GM23338 (cell line): ENCODE data around the gene EYA2. TPM values are rescaled to one million over a fixed set of nuclear protein-coding genes. Genes with fewer than 3 reads are reported as not detected.

Experiments
- ATAC-seq: fragments of 200-7000 bp; cut with Tn5 transposase; 3 replicates; pipeline ENCODE4 v1.9.1; 2020
- DNase-seq: peaks from one replicate; pipeline ENCODE4 v3.0.0-alpha.2; 2015; ENCODE audit warnings: low spot score
- H2AFZ ChIP-seq: fragments of 200-600 bp; sonication (generic); 2 replicates; pipeline ENCODE4 v1.8.0; 2016; ENCODE audit warnings: antibody characterized with exemption, mild to moderate bottlenecking, moderate library complexity
- H3F3A ChIP-seq: fragments of 200-600 bp; sonication (generic); replicated peaks from 2 replicates; pipeline ENCODE4 v1.8.0; 2017; ENCODE audit warnings: antibody characterized with exemption, mixed run types, low read depth
- H3K27ac ChIP-seq: fragments of 200-600 bp; sonication (generic); 2 replicates; pipeline ENCODE4 v1.6.1; 2016; ENCODE audit warnings: low read depth
- H3K27me3 ChIP-seq: fragments of 200-600 bp; sonication (generic); 2 replicates; pipeline ENCODE4 v1.8.0; 2016; ENCODE audit warnings: mild to moderate bottlenecking, mixed run types, moderate library complexity; ENCODE audit not compliant: insufficient read depth
- H3K36me3 ChIP-seq: fragments of 200-600 bp; sonication (generic); 2 replicates; pipeline ENCODE4 v1.8.0; 2016; ENCODE audit warnings: mild to moderate bottlenecking; ENCODE audit not compliant: insufficient read depth
- H3K4me1 ChIP-seq: fragments of 200-600 bp; sonication (generic); 2 replicates; pipeline ENCODE4 v1.8.0; 2016; ENCODE audit warnings: mild to moderate bottlenecking, moderate library complexity; ENCODE audit not compliant: insufficient read depth
- H3K4me2 ChIP-seq: fragments of 200-600 bp; sonication (generic); 2 replicates; pipeline ENCODE4 v1.7.1; 2017; ENCODE audit warnings: mixed run types
- H3K4me3 ChIP-seq: fragments of 200-600 bp; sonication (generic); 2 replicates; pipeline ENCODE4 v1.6.1; 2016; ENCODE audit warnings: mixed run types
- H3K79me2 ChIP-seq: fragments of 200-600 bp; sonication (generic); replicated peaks from 2 replicates; pipeline ENCODE4 v1.8.0; 2017; ENCODE audit warnings: mild to moderate bottlenecking; ENCODE audit not compliant: insufficient read depth
- H3K9me2 ChIP-seq: fragments of 200-600 bp; sonication (generic); 2 replicates; pipeline ENCODE4 v1.8.0; 2017; ENCODE audit not compliant: insufficient read depth
- H4K20me1 ChIP-seq: fragments of 200-600 bp; sonication (generic); replicated peaks from 2 replicates; pipeline ENCODE4 v1.8.0; 2017; ENCODE audit warnings: mild to moderate bottlenecking; ENCODE audit not compliant: insufficient read depth
- H3K27ac Mint-ChIP-seq: 2 replicates; pipeline ENCODE4 v1.8.0; 2020; ENCODE audit warnings: inconsistent platforms, mild to moderate bottlenecking, moderate library complexity, mixed read lengths
- H3K27me3 Mint-ChIP-seq: 3 replicates; pipeline ENCODE4 v1.8.0; 2022; ENCODE audit warnings: low read depth, mild to moderate bottlenecking, moderate library complexity, mixed read lengths, inconsistent platforms; ENCODE audit not compliant: insufficient read depth, poor library complexity
- H3K36me3 Mint-ChIP-seq: 3 replicates; pipeline ENCODE4 v1.8.0; 2021; ENCODE audit warnings: low read depth, mild to moderate bottlenecking, inconsistent platforms, moderate library complexity, mixed read lengths
- H3K4me1 Mint-ChIP-seq: 3 replicates; pipeline ENCODE4 v1.8.0; 2020; ENCODE audit warnings: mild to moderate bottlenecking, inconsistent platforms, mixed read lengths
- H3K4me3 Mint-ChIP-seq: 3 replicates; pipeline ENCODE4 v1.8.0; 2021; ENCODE audit warnings: moderate library complexity, mild to moderate bottlenecking, inconsistent platforms, mixed read lengths
- H3K9me3 Mint-ChIP-seq: 3 replicates; pipeline ENCODE4 v1.8.0; 2020; ENCODE audit warnings: moderate library complexity, mild to moderate bottlenecking, inconsistent platforms, mixed read lengths
- CREB1 ChIP-seq: fragments of 250-450 bp; sonication (Bioruptor Pico); IDR thresholded peaks from 2 replicates; pipeline ENCODE4 v1.5.0; 2020; ENCODE audit warnings: low read depth, mild to moderate bottlenecking, moderate library complexity
- EZH2 ChIP-seq: fragments of 200-600 bp; sonication (generic); IDR thresholded peaks from one replicate; pipeline ENCODE4 v1.8.0; 2017; ENCODE audit warnings: antibody characterized with exemption, mild to moderate bottlenecking, low read depth; ENCODE audit not compliant: unreplicated experiment
- EZH2phosphoT487 ChIP-seq: fragments of 200-600 bp; sonication (generic); IDR thresholded peaks from one replicate; pipeline ENCODE4 v1.8.1; 2018; ENCODE audit warnings: antibody characterized with exemption; ENCODE audit not compliant: unreplicated experiment
- JUNB ChIP-seq: IDR thresholded peaks from one replicate; pipeline ENCODE4 v1.6.1; 2016; ENCODE audit warnings: antibody characterized with exemption; ENCODE audit not compliant: unreplicated experiment
- NANOG ChIP-seq: IDR thresholded peaks from 2 replicates; pipeline ENCODE4 v1.6.1; 2016; ENCODE audit warnings: antibody characterized with exemption, borderline replicate concordance
- POLR2AphosphoS5 ChIP-seq: IDR thresholded peaks from 2 replicates; pipeline ENCODE4 v1.6.1; 2016; ENCODE audit warnings: antibody characterized with exemption, low read depth
- REST ChIP-seq: IDR thresholded peaks from one replicate; pipeline ENCODE4 v1.6.1; 2018; ENCODE audit warnings: antibody characterized with exemption; ENCODE audit not compliant: unreplicated experiment
- STAT1 ChIP-seq: IDR thresholded peaks from one replicate; pipeline ENCODE4 v1.6.1; 2016; ENCODE audit warnings: antibody characterized with exemption; ENCODE audit not compliant: unreplicated experiment
- ZNF114 ChIP-seq: fragments of 250-450 bp; sonication (Bioruptor Pico); IDR thresholded peaks from 2 replicates; pipeline ENCODE4 v1.5.0; 2020; ENCODE audit warnings: mild to moderate bottlenecking, moderate library complexity
- ZNF331 ChIP-seq: fragments of 250-450 bp; sonication (Bioruptor Pico); IDR thresholded peaks from 2 replicates; pipeline ENCODE4 v1.5.0; 2020; ENCODE audit warnings: low read depth, mild to moderate bottlenecking, moderate library complexity
- polyA plus RNA-seq: library from polyadenylated mRNA; unstranded; fragments of >200 nt; fragmentation: Nextera tagmentation; extraction: Ambion mirVana; gene quantifications from 2 replicates; pipeline ENCODE4 v1.2.1, GENCODE V29; 2016
- total RNA-seq: library from RNA; depleted of rRNA; stranded (reverse); fragments of >200 nt; shearing (Covaris generic); gene quantifications from 2 replicates; pipeline ENCODE4 v1.2.3, GENCODE V29; 2014
- TF ChIP-seq, protein P1 (sequence below): fragments of 250-450 bp; sonication (Bioruptor Pico); IDR thresholded peaks from 2 replicates; pipeline ENCODE4 v1.5.0; 2020; ENCODE audit warnings: mild to moderate bottlenecking, moderate library complexity
- TF ChIP-seq, protein P2 (sequence below): IDR thresholded peaks from 2 replicates; pipeline ENCODE4 v1.6.1; 2016; ENCODE audit warnings: antibody characterized with exemption
- TF ChIP-seq, protein P3 (sequence below), 2 experiments: fragments of 200-600 bp in 1 of 2; sonication (generic) in 1 of 2; conservative IDR thresholded peaks; 2 replicates each; pipeline versions ENCODE4 v1.5.1 to v1.6.1; 2016 to 2017; ENCODE audit warnings: antibody characterized with exemption in 2 of 2, low read depth in 2 of 2, mild to moderate bottlenecking in 2 of 2, moderate library complexity in 1 of 2

EYA2 gene
- total and polyA plus RNA-seq, 2 experiments from 2014 or later = 0.50 to 0.56 TPM

GRCh38 chr20:46898423-46898822, 3.8 kb downstream of the EYA2 start:
- ATAC-seq = no peak
- Histone ChIP-seq H3K9me2 (no peaks in the 10 kb centered on the region), H4K20me1 (no peaks in the 10 kb centered on the region), H3K79me2 (no peaks in the 10 kb centered on the region), H3K4me1 (peaks cover 11% of the 10 kb centered on the region), H3K27ac (no peak overlapping the region), H3K4me3 (no peak overlapping the region), H3K4me2 (no peak overlapping the region), H3K36me3 (no peaks in the 10 kb centered on the region), H3K27me3 (peaks cover 39% of the 10 kb centered on the region), H2AFZ (no peak overlapping the region), H3F3A (no peaks in the 10 kb centered on the region; the same call in 1 of the 2 replicates)
- H3K36me3 Mint-ChIP-seq = no peaks in the 10 kb centered on the region
- H3K27me3 Mint-ChIP-seq = peaks cover 33% of the 10 kb centered on the region
- DNase-seq = no peak
- no peak overlapping the region for H3K27ac Mint-ChIP-seq
- H3K9me3 Mint-ChIP-seq = no peaks in the 10 kb centered on the region
- H3K4me1 Mint-ChIP-seq = peaks cover 21% of the 10 kb centered on the region
- no peak for TF ChIP-seq STAT1
- TF ChIP-seq REST = no peak
- TF ChIP-seq ZNF331 = no peak
- no peak for TF ChIP-seq JUNB
- no peak for TF ChIP-seq NANOG
- TF ChIP-seq, protein P1, sequence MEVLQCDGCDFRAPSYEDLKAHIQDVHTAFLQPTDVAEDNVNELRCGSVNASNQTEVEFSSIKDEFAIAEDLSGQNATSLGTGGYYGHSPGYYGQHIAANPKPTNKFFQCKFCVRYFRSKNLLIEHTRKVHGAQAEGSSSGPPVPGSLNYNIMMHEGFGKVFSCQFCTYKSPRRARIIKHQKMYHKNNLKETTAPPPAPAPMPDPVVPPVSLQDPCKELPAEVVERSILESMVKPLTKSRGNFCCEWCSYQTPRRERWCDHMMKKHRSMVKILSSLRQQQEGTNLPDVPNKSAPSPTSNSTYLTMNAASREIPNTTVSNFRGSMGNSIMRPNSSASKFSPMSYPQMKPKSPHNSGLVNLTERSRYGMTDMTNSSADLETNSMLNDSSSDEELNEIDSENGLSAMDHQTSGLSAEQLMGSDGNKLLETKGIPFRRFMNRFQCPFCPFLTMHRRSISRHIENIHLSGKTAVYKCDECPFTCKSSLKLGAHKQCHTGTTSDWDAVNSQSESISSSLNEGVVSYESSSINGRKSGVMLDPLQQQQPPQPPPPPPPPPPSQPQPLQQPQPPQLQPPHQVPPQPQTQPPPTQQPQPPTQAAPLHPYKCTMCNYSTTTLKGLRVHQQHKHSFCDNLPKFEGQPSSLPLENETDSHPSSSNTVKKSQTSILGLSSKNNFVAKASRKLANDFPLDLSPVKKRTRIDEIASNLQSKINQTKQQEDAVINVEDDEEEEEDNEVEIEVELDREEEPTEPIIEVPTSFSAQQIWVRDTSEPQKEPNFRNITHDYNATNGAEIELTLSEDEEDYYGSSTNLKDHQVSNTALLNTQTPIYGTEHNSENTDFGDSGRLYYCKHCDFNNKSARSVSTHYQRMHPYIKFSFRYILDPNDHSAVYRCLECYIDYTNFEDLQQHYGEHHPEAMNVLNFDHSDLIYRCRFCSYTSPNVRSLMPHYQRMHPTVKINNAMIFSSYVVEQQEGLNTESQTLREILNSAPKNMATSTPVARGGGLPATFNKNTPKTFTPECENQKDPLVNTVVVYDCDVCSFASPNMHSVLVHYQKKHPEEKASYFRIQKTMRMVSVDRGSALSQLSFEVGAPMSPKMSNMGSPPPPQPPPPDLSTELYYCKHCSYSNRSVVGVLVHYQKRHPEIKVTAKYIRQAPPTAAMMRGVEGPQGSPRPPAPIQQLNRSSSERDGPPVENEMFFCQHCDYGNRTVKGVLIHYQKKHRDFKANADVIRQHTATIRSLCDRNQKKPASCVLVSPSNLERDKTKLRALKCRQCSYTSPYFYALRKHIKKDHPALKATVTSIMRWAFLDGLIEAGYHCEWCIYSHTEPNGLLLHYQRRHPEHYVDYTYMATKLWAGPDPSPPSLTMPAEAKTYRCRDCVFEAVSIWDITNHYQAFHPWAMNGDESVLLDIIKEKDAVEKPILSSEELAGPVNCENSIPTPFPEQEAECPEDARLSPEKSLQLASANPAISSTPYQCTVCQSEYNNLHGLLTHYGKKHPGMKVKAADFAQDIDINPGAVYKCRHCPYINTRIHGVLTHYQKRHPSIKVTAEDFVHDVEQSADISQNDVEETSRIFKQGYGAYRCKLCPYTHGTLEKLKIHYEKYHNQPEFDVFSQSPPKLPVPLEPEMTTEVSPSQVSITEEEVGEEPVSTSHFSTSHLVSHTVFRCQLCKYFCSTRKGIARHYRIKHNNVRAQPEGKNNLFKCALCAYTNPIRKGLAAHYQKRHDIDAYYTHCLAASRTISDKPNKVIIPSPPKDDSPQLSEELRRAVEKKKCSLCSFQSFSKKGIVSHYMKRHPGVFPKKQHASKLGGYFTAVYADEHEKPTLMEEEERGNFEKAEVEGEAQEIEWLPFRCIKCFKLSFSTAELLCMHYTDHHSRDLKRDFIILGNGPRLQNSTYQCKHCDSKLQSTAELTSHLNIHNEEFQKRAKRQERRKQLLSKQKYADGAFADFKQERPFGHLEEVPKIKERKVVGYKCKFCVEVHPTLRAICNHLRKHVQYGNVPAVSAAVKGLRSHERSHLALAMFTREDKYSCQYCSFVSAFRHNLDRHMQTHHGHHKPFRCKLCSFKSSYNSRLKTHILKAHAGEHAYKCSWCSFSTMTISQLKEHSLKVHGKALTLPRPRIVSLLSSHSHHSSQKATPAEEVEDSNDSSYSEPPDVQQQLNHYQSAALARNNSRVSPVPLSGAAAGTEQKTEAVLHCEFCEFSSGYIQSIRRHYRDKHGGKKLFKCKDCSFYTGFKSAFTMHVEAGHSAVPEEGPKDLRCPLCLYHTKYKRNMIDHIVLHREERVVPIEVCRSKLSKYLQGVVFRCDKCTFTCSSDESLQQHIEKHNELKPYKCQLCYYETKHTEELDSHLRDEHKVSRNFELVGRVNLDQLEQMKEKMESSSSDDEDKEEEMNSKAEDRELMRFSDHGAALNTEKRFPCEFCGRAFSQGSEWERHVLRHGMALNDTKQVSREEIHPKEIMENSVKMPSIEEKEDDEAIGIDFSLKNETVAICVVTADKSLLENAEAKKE (CRISPR knock-in tag) = no peak
- TF ChIP-seq, protein P2, sequence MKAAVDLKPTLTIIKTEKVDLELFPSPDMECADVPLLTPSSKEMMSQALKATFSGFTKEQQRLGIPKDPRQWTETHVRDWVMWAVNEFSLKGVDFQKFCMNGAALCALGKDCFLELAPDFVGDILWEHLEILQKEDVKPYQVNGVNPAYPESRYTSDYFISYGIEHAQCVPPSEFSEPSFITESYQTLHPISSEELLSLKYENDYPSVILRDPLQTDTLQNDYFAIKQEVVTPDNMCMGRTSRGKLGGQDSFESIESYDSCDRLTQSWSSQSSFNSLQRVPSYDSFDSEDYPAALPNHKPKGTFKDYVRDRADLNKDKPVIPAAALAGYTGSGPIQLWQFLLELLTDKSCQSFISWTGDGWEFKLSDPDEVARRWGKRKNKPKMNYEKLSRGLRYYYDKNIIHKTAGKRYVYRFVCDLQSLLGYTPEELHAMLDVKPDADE = no peak
- TF ChIP-seq POLR2AphosphoS5 = no peak
- TF ChIP-seq ZNF114 (CRISPR knock-in tag) = no peak
- TF ChIP-seq, protein P3, sequence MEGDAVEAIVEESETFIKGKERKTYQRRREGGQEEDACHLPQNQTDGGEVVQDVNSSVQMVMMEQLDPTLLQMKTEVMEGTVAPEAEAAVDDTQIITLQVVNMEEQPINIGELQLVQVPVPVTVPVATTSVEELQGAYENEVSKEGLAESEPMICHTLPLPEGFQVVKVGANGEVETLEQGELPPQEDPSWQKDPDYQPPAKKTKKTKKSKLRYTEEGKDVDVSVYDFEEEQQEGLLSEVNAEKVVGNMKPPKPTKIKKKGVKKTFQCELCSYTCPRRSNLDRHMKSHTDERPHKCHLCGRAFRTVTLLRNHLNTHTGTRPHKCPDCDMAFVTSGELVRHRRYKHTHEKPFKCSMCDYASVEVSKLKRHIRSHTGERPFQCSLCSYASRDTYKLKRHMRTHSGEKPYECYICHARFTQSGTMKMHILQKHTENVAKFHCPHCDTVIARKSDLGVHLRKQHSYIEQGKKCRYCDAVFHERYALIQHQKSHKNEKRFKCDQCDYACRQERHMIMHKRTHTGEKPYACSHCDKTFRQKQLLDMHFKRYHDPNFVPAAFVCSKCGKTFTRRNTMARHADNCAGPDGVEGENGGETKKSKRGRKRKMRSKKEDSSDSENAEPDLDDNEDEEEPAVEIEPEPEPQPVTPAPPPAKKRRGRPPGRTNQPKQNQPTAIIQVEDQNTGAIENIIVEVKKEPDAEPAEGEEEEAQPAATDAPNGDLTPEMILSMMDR (conservative IDR thresholded peaks at IDR 0.05; ENCODE audit: low read depth in 2 of 2) = no peak
- no peak for TF ChIP-seq CREB1 (CRISPR knock-in tag)
- TF ChIP-seq EZH2 = no peak
- no peak for TF ChIP-seq EZH2phosphoT487
- H3K4me3 Mint-ChIP-seq = no peak overlapping the region
